T-helper 1 cell treated with Interleukin-12 subunit alpha and Interleukin-12 subunit beta and Interleukin-4 antibody, amounts not matched to agents 30 μg/mL and 1 μg/mL, for 36 hours (primary cell): ENCODE data around the gene PDE2A.

Source experiments
- H3K27ac Mint-ChIP-seq: one replicate; pipeline ENCODE4 v1.8.0; 2021; ENCODE audit warnings: mild to moderate bottlenecking, mixed read lengths
- H3K27me3 Mint-ChIP-seq: one replicate; pipeline ENCODE4 v1.8.0; 2021; ENCODE audit warnings: low read depth, mixed read lengths
- H3K36me3 Mint-ChIP-seq: one replicate; pipeline ENCODE4 v1.8.0; 2021; ENCODE audit warnings: low read depth, mixed read lengths
- H3K4me1 Mint-ChIP-seq: one replicate; pipeline ENCODE4 v1.8.0; 2021; ENCODE audit warnings: low read depth, mixed read lengths
- H3K4me3 Mint-ChIP-seq: one replicate; pipeline ENCODE4 v1.8.0; 2021; ENCODE audit warnings: mild to moderate bottlenecking, moderate library complexity, mixed read lengths
- H3K9me3 Mint-ChIP-seq: one replicate; pipeline ENCODE4 v1.8.0; 2021; ENCODE audit warnings: mixed read lengths

PDE2A gene

DNA sequence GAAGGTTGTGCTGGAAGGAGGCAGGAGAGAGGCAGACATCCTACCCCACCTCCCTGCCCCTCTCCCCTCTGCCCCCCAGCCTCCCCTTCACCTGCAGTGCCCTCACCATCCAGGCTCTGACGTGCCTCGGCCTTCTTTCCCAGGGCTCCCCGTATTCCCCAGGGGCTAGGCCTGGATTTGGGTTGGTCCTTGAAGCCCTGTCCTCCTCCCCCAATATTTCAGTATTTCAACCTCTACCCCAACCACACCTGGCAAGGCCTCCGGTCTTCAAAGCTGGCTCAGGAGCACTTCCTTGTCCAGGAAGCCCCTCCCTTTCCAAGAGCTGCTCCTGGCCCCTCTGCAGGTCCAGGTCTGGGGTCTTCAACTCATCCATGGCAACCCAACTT, 8.6 kb upstream of the PDE2A start:
- H3K4me3 Mint-ChIP-seq, result no peak overlapping the region
- peaks cover 34% of the 10 kb centered on the region for H3K4me1 Mint-ChIP-seq
- H3K27me3 Mint-ChIP-seq, result peaks cover 18% of the 10 kb centered on the region
- no peaks in the 10 kb centered on the region for H3K9me3 Mint-ChIP-seq
- no peak overlapping the region for H3K27ac Mint-ChIP-seq
- peaks cover 19% of the 10 kb centered on the region for H3K36me3 Mint-ChIP-seq

DNA sequence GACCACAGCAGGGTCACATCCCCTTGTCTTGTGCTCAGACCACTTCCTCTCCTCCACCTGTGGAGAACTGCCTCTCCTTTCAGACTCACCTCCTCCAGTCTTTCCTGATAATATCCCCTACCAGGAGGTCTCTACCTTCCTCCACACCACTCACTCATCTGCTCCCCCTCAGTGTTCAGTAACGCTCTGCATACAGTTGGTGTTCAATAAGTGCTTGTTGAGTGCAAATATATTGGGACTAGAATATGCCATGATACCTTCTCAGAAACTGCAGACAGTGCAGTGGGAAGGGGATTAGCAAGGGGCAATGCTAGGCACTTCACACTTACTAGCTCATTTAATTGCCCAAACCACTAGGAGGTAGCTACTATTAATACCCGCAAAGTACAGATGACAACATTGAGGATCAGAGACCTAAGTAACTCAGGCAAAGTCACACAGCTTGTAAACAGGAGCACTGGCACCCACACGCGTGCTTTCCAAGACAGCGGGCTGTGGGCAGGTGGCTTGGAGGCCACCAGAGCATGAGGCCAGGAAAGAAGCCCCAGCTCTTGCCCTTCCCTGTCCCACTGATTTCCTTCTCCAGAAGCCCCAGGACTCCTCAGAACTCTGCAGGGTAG, 8.1 kb upstream of the PDE2A start:
- H3K36me3 Mint-ChIP-seq, result peaks cover 15% of the 10 kb centered on the region
- H3K27me3 Mint-ChIP-seq, result peaks cover 23% of the 10 kb centered on the region
- H3K4me3 Mint-ChIP-seq, result no peak overlapping the region
- H3K9me3 Mint-ChIP-seq, result no peaks in the 10 kb centered on the region
- H3K27ac Mint-ChIP-seq, result no peak overlapping the region
- H3K4me1 Mint-ChIP-seq, result peaks cover 29% of the 10 kb centered on the region

DNA sequence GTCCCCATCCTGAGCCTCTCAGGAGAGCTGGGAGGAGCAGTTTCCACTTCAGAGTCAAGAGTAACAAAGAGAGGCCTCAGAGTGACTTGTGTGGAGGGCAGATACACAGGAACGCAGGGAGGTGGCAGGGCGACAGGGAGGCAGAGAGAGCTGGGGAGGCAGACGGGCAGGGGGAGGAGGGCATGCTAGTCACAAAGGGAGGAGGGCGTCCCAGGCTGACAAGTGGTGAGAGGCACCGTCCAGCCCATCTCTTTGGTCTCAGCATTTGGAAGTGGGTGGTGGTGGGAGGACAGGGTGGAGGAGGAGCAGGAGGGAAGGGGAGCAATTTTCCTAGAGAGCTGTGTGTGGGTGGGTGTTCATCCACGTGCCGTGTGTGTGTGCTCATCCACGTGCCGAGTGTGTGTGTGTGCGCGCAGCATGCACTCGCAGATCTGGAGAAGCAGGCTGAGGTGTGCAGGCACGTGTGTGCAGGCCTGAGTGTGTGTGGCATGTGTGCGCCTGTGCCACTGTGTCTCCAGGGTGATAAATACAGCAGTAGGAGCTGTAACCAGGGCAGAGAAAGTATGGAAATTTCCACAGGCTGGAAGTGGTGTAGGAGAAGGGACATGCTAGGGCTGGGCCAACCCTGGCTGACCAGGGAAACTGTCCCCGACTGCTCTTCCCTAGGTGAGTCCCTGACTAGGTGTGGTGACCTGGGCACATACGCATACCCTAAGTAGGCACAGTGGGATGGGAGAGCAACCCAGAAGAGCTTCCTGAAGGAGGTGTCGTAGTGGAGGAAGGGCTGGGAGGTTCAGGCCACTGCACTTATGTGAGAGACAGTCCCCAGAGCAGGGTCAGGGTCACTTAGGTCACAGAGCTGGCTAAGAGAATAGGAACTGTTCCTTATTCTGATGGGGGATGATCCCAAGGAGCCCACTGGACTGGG, 7.3 kb upstream of the PDE2A start:
- Mint-ChIP-seq H3K36me3 (peaks cover 9% of the 10 kb centered on the region), H3K4me3 (no peak overlapping the region), H3K4me1 (peaks cover 23% of the 10 kb centered on the region), H3K9me3 (no peaks in the 10 kb centered on the region), H3K27me3 (peaks cover 32% of the 10 kb centered on the region), H3K27ac (no peak overlapping the region)

DNA sequence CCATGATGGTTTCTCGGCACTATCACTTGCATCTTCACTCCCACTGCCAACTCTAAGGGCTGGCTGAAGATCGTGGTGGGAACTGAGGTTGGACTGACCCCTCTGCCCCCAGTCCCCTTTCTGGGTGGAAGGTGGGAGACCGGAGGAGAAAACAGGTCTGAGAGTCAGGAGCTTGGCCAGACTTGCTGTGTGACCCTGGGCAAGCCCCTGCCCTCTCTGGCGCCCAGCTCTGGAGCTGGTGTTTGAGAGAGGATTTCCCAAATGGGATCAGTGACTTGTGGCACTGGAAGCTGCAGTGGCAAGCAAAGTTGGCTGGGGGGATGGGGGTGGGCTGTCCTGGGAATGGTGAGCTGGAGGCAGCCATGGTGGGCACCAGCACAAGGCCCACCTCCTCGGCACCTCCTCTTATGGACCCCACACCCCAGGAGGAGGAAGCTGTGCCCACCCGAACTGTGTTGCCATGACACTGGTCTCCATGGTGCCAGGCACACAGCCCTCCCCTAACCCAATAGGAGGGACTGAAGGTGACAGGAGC, 6.5 kb upstream of the PDE2A start:
- H3K36me3 Mint-ChIP-seq, result peaks cover 5% of the 10 kb centered on the region
- H3K27me3 Mint-ChIP-seq, result peaks cover 40% of the 10 kb centered on the region
- no peak overlapping the region for H3K4me3 Mint-ChIP-seq
- H3K27ac Mint-ChIP-seq, result no peak overlapping the region
- H3K9me3 Mint-ChIP-seq, result no peaks in the 10 kb centered on the region
- peaks cover 15% of the 10 kb centered on the region for H3K4me1 Mint-ChIP-seq

DNA sequence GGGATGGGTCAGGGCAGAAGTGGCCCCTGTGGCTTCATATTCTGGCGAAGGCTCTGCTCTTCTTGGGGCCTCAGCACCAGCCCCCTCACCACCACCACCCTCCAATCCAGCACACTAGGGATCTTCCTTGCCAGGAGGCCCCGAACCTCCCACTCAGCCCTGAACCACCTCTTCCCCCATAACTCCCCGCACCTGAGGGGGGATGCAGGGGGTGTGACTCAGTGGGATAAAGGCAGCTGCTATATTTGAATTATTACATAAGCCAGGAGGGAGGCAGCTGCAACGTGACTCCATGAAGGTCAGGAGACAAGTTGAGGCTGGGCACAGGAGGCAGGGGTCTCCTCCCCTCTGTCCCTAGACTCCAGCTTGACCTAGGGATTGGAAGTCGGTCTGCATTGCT, 5.6 kb upstream of the PDE2A start:
- Mint-ChIP-seq H3K27me3 (peaks cover 48% of the 10 kb centered on the region), H3K4me1 (peaks cover 13% of the 10 kb centered on the region), H3K36me3 (peaks cover 5% of the 10 kb centered on the region), H3K27ac (no peak overlapping the region), H3K4me3 (no peak overlapping the region), H3K9me3 (no peaks in the 10 kb centered on the region)

DNA sequence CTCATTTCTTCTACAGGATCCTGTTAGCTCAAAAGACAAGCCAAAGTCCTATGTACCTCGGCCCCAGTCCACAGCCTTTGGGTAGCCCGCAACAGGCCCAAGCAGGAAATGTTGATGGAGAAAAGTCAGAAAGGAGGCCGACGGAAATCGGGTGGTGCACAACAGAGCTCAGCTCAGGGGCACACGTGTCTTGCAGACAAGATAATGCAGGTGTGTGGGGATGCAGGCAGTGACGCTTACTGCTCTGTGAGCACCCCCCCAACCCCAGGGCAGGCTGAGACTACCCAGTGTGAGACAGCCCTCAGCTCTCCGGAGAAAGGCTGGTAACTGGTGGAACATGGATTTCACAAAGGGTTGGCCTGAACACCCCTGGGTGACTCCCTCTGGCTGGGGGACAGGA, 4.3 kb upstream of the PDE2A start:
- Mint-ChIP-seq H3K27ac (no peak overlapping the region), H3K4me1 (peaks cover 8% of the 10 kb centered on the region), H3K9me3 (no peaks in the 10 kb centered on the region), H3K27me3 (peaks cover 62% of the 10 kb centered on the region), H3K36me3 (peaks cover under 1% of the 10 kb centered on the region), H3K4me3 (no peak overlapping the region)

DNA sequence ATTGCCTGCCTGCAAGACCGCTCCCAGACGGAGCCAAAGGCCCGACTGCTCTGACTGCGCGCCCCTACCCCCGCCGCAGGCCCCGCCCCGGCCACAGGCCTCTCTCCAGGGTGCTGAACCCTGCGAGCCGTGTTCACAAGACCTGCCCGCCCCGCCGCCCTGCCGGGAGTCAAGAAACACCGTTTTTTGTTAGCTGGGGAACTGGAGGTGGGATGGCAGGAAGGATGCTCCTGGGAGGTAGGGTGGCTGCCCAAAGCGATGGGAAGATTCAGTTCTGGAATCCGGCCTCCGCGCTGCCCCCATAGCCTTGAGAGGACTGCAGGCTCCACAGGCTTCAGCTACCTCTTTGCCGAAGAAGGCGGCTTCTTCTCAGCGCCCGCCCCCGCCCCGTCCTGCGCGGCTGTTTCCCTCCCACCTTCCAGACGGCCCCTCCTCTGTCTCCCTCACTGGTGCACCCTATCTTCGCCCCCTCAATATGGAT, 2.7 kb upstream of the PDE2A start:
- Mint-ChIP-seq H3K4me3 (no peak overlapping the region), H3K4me1 (peaks cover 5% of the 10 kb centered on the region), H3K27me3 (peaks cover 78% of the 10 kb centered on the region), H3K9me3 (no peaks in the 10 kb centered on the region), H3K36me3 (no peaks in the 10 kb centered on the region), H3K27ac (no peak overlapping the region)

DNA sequence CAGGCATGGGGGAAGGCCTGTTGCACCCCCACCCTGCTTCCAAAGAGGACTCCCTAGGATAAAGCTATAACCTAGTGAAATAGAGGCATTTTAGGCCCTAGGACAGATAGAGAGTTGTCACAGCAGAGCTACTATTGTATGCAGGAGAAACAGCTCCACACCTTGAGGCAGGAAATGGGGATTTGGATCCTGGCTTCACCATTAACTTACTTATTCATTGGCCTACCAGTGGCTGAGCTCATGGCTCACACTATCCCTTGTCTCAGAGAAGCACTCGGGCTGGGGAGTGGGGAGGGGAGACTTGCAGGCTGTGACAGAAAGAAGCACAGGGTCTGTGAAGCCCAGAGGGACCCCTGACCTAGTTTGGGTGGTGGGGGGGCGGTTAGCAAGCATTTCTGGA, 999 bp upstream of the PDE2A start:
- H3K4me3 Mint-ChIP-seq, result no peak overlapping the region
- H3K4me1 Mint-ChIP-seq, result peaks cover 5% of the 10 kb centered on the region
- no peak overlapping the region for H3K27ac Mint-ChIP-seq
- H3K36me3 Mint-ChIP-seq, result no peaks in the 10 kb centered on the region
- H3K27me3 Mint-ChIP-seq, result peaks cover 90% of the 10 kb centered on the region
- no peaks in the 10 kb centered on the region for H3K9me3 Mint-ChIP-seq

DNA sequence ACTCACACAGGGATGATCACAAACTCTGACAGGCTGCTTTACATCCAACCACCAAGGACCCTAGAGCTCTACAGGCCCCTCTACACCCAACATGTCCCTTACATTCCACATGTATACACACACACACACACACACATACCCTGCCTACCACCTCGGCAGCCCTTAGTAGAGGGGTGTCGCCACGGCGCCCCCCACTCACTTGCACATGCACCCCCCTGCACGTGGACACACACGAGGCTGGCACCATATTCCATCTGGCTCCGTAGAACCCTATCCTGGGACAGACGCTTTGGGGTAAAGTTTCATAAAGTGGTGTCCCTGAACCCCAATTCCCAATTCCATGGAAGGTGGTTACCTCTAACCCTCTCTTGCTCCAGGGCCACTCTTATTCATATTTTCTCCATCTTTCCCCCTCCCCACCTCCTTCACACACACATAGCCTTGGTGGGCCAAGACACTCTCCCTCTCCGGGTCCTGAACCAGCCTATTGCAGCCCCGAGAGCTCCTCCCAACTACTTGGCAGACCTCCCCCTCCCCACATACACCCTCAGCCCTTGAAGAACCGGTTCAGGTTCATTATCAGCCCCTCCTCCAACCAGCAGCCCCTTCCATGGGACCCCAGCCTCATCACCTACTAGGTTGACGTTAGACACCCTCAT, 809 bp downstream of the PDE2A start:
- no peak overlapping the region for H3K27ac Mint-ChIP-seq
- peaks cover 84% of the 10 kb centered on the region for H3K27me3 Mint-ChIP-seq
- no peaks in the 10 kb centered on the region for H3K36me3 Mint-ChIP-seq
- H3K4me1 Mint-ChIP-seq, result peaks cover 12% of the 10 kb centered on the region
- no peak overlapping the region for H3K4me3 Mint-ChIP-seq
- no peaks in the 10 kb centered on the region for H3K9me3 Mint-ChIP-seq

DNA sequence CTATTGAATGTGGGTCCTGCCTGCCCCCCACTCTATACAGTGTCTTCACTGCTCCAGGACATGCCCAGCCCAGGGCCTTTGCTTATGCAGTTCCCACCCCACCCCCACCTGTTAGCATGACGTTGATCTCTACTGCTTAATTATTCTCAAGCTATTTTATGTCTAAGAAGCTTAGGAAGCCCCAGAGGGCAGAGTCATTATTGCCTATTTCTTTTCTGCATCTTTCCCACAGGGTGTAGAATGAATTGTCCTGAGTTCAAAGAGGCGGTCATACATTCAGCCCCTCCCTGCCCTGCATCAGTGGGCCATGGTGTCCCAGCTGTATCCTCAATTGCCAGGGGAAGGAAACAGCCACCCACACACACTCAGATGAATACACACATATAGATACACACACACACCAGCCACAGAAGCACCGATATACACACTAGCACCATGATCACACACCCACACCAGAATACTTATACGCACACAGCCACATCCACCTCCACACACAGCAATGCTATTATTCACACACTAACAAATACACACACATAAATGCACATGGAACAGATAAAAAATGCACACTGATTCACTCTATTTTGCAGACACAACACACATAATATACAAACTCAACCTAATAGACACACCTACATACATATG, 1.5 kb downstream of the PDE2A start:
- no peak overlapping the region for H3K4me3 Mint-ChIP-seq
- H3K4me1 Mint-ChIP-seq, result peaks cover 10% of the 10 kb centered on the region
- peaks cover 77% of the 10 kb centered on the region for H3K27me3 Mint-ChIP-seq
- no peaks in the 10 kb centered on the region for H3K36me3 Mint-ChIP-seq
- no peaks in the 10 kb centered on the region for H3K9me3 Mint-ChIP-seq
- H3K27ac Mint-ChIP-seq, result no peak overlapping the region

DNA sequence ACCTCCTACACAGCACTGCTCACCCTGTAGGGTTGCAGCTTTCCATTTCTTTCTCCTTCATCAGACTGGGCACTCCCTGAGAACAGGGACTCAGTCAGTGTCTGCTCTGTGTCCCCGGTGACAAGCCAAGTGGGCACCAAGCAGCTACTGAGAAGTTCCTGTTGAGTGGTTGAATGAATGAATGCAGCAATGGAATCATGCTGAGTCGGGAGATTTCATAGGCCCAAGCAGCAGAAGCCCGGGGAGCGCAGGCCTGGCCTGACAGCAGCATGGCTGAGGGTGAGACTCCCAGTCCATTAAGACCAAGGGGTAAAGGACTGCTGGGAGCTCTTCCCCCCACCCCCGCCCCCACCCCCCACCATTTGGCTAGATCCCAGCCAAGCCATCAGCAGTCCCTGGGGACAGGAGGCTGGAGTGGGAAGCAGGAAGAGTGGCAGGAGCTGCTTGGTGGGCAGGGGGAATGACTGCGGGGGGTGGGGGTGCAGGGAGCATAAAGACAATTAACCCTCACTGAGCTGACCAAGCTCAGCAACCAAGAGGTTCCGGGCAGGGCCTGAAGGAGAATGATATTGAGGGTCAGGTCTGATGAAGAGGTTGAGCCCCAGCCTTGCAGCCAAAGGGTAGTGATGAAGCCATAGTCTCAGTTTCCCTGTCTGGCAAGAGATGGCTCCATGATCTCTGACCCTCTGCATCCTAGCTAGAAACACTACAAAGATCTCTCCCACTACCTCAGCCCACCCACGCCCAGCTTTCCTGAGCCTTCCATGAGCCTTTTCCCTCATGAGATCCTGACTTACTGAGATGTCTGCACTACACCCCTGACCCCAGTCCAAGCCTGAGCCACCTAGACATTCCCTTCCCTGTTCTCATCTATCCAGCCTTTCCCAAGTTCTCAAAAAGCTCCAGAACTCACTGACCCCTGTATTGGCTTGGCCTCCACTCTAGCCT, 2.8 kb downstream of the PDE2A start:
- H3K27me3 Mint-ChIP-seq, result peaks cover 64% of the 10 kb centered on the region
- no peak overlapping the region for H3K27ac Mint-ChIP-seq
- H3K36me3 Mint-ChIP-seq, result no peaks in the 10 kb centered on the region
- H3K9me3 Mint-ChIP-seq, result peaks cover 8% of the 10 kb centered on the region
- peaks cover 7% of the 10 kb centered on the region for H3K4me1 Mint-ChIP-seq
- no peak overlapping the region for H3K4me3 Mint-ChIP-seq

DNA sequence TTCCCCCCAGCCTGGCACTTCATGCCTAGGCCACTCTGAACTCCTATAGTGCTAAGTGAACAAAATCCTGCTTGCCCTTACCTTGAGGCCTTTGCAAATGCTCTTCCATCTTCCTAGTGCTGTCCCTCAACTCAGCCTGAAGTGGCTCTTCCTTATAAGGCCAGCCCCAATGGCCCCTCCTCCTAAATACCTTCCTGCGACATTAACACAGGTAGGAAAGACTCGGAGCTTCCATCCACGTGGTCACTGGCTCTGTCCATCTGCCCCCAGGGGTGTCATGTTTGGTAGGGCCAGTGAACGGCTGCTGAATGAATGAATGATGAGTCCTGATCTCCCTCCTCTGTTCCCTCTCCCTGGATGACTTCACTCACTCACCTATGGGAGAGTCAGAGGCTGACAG, 4.2 kb downstream of the PDE2A start:
- Mint-ChIP-seq H3K27ac (no peak overlapping the region), H3K36me3 (no peaks in the 10 kb centered on the region)

DNA sequence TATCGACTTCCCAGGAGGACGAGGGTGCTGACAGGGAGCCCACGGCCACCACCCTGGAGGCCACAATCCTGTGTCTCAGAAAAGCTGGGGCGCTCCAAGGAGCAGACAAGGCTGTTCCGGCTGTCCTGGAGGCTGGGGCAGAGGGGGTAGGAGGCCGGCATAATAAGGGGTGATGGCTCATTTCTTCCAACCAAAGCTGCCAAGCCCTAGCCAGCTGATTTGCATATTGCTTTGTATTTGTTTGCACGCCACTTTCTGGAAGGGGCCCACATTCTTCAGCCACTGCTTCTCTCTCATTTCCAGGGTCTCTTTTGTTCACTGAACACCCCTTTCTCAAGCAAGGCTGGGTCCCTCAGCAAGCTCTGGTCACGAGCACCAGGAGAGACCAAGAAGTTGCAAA, 4.7 kb downstream of the PDE2A start:
- Mint-ChIP-seq H3K27ac (no peak overlapping the region), H3K27me3 (peaks cover 45% of the 10 kb centered on the region), H3K9me3 (peaks cover 8% of the 10 kb centered on the region), H3K4me3 (no peak overlapping the region), H3K36me3 (no peaks in the 10 kb centered on the region), H3K4me1 (peaks cover 7% of the 10 kb centered on the region)

More for the DNA sequence above, 4.2 kb downstream of the PDE2A start:
- Mint-ChIP-seq H3K4me1 (peaks cover 7% of the 10 kb centered on the region), H3K4me3 (no peak overlapping the region), H3K27me3 (peaks cover 50% of the 10 kb centered on the region), H3K9me3 (peaks cover 8% of the 10 kb centered on the region)
